Gastrocnemius medialis (tissue), 4 donors: Measurements from ENCODE around the gene NCBP2.
A peak's percentile ranks its signal among the peaks of the same experiment; 100 is the strongest.

ENCODE experiments used
- CTCF ChIP-seq, 5 experiments: fragments of 450-650 bp in 3 of 5; fragments of 200-600 bp in 2 of 5; sonication (generic) in 2 of 5; IDR thresholded peaks in 4 of 5; conservative IDR thresholded peaks in 1 of 5; 1 replicate in 4 of 5; 2 replicates in 1 of 5; pipeline ENCODE4 v1.5.1; 2016 to 2019; ENCODE audit warnings: antibody characterized with exemption in 5 of 5, mild to moderate bottlenecking in 3 of 5, moderate library complexity in 3 of 5
- POLR2A ChIP-seq, 2 donors: fragments of 450-650 bp; IDR thresholded peaks; one replicate each; pipeline ENCODE4 v1.6.1; 2017; ENCODE audit warnings: antibody characterized with exemption in 2 of 2, mild to moderate bottlenecking in 2 of 2, moderate library complexity in 2 of 2

GRCh38 chr3:196942226-196942914 is at the start of gene NCBP2:
- TF ChIP-seq POLR2A (IDR thresholded peaks at IDR 0.05), result peak; percentile 83 to 90
- peak; percentile 56 to 77 (median 64) for TF ChIP-seq CTCF (IDR thresholded peaks at IDR 0.05 in 4 of 5, conservative IDR thresholded peaks at IDR 0.05 in 1 of 5)
